GM12874 (cell line): Measurements from ENCODE around the gene TEX38.

Source experiments
- CTCF ChIP-seq: IDR thresholded peaks from 2 replicates; pipeline ENCODE4 v1.5.1; 2011; ENCODE audit warnings: low read depth, mild to moderate bottlenecking, control low read depth, low read length, moderate library complexity; ENCODE audit not compliant: insufficient read depth

Gene TEX38

GRCh38 chr1:46714976-46715375, 43.3 kb downstream of the TEX38 start:
- no peak for TF ChIP-seq CTCF

- no peak for TF ChIP-seq CTCF
These were observed 46.0 kb downstream of the TEX38 start for GRCh38 chr1:46717654-46718053.

GRCh38 chr1:46718340-46718726, 46.7 kb downstream of the TEX38 start:
- no peak for TF ChIP-seq CTCF

GRCh38 chr1:46718727-46719622, 47.3 kb downstream of the TEX38 start, which contains the start of gene EFCAB14:
TSS of gene EFCAB14 (minus strand) at chr1:46719114. CDS start at chr1:46718087, 1,027 bp downstream.
- no peak for TF ChIP-seq CTCF

GRCh38 chr1:46719689-46720088, 48.0 kb downstream of the TEX38 start:
- no peak for TF ChIP-seq CTCF

GRCh38 chr1:46721204-46721603, 49.5 kb downstream of the TEX38 start:
- TF ChIP-seq CTCF, result no peak

GRCh38 chr1:46721686-46722205, 50.1 kb downstream of the TEX38 start:
- TF ChIP-seq CTCF, result no peak
